IPS DF 19.7 (cell line): ENCODE data around the gene SAMD13.

Experiments used
- DNase-seq: peaks from one replicate; pipeline ENCODE4 v3.0.0-alpha.2; 2013; ENCODE audit warnings: low read depth, low spot score

Gene SAMD13

DNA sequence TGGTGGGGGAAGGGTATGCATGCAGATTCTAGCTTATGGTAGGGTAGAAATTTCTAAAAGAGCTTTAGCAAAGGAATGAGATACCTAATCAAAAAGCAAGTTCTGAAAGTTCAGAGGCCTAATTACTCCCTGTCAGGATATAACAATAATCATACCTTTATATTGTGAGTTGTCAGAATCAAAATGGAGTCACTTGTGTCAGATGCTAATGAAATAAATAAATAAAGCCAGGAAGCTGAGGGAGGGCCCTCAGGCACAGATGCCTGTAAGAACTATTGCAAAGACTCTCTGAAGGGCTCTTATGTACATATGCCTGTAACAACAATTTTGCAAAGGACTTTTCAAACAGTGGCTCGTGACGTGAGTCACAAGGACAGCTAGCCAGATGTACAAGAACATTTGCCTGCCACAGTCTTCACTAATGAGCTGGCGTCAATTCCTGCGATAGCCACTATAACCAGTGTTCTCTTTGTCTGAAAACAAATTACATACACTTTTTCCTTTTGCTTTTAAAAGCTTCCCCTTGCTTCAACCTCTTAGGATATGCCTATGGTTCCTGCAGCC, 69.4 kb downstream of the SAMD13 start:
- no peak for DNase-seq

DNA sequence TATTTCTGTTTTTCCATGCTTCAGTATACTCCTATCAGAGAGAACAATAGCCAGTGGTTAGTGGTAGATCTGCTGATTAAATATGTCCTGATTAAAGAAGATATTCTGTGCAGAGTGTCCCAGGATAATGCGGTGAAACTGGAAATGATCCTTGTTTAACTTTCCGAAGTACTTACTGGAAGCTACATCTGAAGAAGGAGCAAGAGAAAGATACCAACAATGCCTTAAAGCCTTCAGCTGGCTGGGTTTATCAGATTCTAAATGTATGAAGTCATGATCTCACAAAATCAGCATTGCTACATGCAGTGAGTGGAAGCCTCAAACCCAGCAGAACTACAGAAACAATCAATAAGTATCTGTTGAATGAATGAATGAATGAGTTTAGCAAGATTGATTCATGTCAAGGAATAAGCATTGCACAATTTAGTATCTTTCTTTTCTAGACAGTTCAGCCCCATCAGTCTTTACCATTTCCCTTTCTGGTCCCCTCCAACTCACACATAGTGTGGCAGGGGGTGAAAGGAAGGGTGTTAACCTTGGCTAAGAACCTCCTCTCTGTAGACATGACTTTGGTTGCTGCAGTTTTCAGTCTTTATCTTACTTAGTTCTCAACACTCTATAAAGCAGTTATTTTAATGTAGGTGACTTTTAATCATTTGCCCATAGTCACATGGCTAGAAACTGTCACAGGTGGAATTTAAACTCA, 72.1 kb downstream of the SAMD13 start:
- DNase-seq, result no peak

DNA sequence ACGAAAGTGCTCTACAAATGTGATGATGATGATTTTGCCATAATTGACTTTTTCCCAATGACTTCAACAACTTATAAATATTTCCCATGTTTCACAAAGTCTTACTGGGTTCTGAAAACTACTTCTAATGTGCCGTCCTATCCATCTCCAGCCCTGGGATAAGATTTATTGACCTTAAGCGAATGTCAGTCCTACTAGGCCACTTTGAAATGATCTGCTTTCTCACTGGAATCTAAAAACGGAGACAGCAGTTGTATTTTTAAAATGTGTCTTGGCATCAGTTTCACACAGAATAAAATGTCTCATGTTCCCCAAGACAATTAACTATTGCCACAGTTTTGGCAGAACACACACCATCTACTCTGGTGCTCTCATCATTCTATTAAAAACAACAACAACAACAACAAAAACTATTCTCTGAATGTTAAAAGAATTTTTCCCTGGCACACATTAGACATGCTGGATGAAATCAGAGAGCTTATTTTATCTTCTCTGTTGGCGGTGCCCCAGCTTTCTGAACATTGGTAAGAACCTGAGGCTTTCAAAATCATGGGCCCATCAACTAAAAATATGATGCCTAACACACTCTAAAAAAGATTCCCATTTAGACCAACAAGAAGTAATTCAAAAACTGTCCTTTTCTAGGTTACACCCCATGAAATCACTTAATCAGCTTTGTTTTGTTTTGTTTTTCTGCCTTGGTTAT, 73.6 kb downstream of the SAMD13 start:
- no peak for DNase-seq

DNA sequence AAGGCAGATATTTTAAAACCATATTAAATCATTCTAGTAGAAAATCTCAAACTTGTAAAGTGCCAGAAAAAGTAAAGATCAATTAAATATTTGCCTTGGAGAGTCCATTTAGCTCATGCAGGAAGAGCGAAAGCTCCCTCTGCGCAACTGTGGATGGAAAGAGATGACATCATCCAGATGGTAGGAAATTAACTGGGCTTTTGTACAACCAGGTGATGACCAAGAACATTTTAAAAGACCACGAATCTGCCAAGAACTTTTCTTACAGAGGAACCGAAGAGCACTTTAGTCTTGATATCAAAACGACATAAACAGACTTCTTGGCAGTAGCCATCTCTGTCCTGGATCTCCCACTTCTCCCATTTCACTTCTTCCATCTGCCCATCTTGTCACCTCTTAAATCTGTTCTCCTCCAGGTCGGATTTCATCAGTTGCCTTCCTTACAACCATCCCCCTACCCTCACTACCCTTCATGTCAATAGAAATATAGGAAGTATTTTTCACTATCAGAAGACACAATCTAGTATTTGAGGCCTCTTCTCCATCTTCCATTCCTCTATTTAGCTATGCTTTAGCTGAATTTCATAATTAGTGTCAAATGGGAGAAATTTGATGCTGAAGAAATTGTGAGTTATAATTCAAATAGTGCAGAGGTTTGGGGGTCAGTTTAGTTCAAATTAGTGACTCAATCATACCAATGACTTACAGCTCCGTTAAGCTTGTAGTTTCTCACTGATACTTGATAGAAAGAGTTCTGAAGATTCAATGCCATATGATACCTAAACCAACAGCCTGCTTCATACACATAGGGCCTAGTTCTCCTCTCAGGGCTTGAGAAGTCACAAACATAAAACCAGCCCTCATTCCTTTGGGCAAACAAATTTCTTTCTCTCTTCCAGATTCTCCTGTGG, 74.7 kb downstream of the SAMD13 start:
- no peak for DNase-seq

DNA sequence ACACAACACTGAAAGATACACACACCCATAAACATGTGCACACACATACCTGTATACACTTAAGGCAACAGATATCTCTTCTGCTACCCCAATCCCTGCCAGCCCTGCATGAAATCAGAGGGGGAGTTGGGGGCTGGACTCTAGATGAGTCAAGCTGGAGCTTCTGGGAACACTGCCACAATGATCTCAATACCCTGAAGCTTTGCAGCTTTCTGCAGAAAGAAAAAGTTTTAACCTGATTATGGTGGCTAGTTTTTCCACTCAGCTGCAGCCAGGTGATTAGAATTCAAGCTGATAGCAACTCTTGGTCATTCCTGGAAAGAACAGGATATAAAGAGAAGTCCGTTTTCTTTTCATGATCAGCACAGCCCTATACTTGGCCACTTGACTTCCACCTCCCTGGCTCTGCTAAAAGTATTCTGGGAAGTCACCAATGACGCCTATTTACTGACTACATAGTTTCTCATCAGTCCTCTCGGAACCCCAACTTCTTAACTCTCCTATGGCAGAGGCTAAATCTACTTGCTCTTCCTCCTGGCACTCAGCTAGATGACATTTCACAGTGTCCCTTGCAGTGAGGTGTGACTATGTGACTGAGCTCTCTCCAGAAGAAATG, 76.1 kb downstream of the SAMD13 start:
- DNase-seq, result no peak

DNA sequence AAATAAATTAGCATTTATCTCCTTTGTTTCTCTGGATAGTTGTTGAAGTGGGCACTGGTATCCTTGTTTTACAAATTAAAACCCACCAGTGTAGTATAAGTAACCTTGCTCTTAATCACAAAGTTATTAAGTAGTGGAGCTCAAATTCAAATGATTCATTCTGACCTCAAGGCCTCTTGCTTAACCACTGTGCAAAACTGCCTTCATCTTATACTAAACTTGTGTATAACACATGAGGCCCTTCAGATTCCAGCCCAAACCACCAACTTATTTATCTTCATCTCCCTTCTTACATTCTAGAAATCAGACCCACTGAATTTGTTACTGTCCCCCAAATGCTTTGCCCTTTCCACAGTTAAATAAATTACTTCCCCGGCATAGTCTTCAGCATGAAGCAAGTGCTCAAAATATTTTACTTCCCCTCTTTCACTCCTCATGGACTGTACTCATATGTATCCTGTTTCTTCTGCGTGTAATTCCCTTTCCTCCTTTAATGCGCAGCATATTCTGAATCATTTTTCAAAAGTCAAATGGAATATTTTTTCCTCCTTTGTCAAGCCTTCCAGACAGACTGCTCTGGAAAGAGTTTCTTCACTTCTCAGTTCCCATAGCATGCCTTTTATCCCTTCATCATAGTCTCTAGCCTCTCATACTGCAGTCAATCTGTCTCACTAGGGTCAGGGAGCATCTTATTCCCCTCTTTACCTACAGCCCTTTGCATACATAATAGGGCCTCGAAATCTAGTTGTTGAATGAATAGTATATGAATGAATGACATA, 77.8 kb downstream of the SAMD13 start:
- no peak for DNase-seq

DNA sequence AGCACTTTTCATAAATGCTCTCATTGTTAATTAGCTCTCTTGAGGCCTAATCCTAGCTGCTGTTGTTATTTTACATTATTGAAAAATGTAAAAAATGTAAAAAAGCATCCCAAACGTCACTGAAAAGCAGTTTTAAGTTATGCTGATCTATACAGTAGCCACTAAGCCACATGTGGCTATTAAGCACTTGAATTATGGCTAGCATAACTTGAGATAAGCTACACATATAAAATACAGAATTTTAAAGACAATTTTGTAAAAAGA, 78.3 kb downstream of the SAMD13 start:
- no peak for DNase-seq

DNA sequence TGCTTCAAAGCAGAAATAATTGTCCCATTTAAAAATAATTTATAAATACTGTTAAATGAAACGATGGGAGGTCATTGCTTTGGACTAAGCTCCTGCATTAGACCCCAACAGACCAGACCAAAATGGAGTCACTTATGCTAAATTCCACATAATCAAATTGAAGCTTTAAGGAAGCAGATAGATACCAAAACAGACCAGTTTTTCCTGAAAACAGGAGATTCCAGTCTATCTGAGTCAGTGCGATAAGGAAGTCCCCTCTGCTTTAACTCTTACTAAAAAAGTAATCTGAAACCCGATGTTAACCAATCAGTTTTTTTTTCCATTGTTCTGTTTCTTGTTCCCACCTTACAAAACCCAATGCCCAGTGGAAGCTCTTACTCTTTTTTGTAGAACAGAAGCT, 80.6 kb downstream of the SAMD13 start:
- no peak for DNase-seq

DNA sequence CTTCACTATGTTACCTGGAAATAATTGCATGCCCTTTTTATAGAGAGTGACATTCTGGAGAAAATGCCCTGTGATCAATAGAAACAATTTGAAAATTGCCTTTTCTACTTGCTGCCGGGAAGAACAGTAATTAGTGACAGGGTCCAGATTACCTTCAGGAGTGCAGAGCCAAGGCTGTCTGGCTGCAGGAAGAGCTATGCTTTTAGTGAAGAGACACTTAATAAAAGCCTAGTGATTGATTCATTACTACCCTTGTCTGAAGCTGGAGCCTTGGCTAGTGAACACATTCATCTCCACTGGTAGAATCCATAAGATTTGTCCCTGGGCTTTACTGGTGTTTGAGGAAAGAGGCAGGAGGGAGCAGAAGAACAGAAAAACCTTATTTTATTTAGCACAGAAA, 83.8 kb downstream of the SAMD13 start:
- no peak for DNase-seq

DNA sequence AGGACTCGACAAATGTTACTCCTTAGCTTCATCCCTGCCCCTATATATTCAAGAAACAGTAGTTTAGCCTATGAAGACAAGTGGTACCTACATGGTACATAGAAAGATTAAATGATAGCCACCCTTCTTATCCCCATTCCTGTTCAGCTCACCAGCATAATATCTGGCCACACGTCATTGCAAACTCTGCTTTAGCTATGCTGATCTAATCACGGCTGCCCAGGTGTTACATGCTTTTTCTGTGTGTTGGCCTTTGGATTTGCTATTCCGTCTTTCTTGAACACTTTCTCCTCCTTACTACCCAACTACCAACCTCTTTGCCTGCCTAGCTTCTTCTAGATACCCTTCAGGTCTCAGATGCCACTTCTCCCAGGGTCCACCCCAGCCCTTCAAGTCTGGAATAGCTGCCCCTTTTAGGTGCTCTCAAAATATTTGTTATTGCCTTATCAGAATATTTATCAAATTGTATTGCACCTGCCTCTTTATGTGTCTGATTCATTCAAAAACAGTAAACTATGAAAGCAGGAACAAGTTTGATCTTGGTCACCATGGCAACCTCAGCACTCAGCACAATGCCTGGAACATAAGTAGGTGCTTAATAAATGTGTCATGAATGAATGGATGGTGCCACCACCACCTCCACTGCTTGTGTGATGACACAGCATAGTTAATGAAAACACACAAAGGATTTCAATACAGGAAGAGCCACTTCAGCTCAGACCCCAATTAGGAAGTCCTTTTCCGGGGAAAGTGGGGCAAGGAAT, 85.4 kb downstream of the SAMD13 start:
- DNase-seq, result no peak

DNA sequence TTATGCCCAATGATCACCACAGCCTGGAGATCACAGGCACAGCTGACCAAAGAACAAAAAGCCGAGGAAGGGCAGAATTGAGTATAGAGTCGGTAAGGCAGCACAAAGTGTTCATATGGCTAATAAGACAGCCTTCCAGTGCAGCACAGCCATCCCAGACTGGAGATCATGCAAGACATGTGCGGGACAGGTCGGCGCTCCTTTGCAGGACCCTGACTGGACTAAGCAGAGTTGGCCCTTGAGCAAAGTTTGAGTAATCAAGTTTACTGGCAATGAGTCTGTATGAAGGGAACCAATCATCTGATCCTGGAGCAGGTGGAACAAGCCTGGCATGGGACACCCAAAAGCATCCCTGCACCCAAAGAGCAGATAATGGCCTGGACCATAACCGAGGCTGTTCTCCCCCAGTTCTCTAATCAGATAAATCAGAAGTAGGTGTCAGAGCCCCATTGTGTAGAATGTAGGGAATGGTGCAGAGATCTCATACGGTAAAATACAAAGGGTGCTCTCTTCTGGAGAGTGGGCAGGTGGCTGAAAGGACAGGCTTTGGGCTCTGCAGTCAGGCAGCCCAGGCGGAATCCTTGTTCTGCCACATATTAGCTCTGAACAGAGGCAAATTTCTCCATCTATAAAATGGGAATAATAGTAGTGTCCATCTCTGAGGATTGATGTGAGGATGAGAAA, 86.1 kb downstream of the SAMD13 start:
- peak; percentile 1 for DNase-seq

DNA sequence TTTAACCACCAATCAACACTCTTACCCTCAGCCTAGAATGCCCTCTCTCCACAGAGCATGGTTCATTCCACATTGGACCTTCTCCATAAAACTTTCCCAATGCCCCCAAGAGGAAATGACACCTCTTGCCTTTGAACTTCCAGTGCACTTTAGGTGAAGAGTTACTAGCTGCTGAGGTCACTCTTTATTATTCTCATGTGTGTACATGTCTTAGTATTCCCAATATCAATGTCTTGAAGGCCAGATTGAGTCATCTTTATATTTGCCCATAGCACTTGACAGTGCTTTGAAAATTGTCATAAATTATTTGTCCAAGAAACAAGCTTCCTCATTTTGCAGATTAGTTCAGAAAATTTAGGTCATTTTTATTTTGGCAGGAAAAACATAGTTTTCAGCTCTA, 88.7 kb downstream of the SAMD13 start:
- no peak for DNase-seq

DNA sequence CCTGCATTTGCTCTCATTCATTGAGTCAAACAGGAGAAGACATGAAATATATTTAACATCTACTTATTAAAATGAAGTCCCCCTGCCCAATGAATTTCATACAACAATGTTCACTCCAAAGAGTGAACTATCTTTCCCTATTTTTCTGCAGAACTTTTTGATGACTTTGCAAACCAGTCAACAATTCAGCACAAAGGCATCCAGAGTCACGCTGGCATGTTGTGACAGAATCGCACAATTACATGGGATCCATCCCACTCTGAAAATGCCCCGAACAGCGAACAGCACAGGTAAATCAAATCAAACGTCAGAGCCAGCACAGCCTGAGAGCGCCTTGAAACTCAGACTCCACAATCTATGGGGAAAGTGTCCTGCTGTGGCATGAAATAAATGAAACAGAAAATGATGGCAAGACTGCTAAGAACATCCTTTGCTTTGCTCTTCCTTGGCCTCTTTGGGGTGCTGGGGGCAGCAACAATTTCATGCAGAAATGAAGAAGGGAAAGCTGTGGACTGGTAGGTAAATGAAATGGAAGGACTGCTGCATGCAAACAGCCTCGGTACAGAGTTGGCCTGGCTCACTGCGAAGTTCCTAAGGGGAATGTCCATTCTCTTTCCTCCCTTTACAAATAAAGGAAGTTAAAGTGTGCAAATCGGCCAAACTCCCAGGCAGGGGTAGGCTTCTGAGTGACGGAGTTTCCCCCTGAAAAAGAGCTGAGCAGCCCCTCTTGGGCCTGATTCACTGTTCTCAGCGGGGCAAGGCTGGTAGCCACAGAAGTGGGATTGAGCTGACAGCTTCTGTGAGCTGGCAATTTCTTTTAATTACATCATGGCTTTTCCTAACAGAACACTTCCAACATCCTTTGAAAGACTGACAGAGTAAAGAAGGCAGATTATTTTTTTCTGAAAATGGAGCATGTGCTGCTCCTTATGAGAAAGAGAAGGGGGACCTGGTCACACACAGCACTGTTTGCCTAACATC, 97.0 kb downstream of the SAMD13 start, which contains the start of gene DNASE2B:
TSS of gene DNASE2B (plus strand) at position 310 of the 981 bp plus-strand sequence. CDS start at position 391, 81 bp downstream.
- DNase-seq, result no peak
